K562 (cell line): ENCODE measurements around the gene SELENOW. TPM values are rescaled to one million over a fixed set of nuclear protein-coding genes. Genes with fewer than 3 reads are reported as not detected.

ENCODE experiments used
- CHD4 ChIP-seq: fragments of 200-600 bp; sonication (generic); IDR thresholded peaks from 3 replicates; pipeline ENCODE4 v1.6.1; 2012; ENCODE audit warnings: low read depth, mild to moderate bottlenecking, mixed read lengths, low read length, inconsistent platforms; ENCODE audit not compliant: insufficient read depth, insufficient replicate concordance, poor library complexity, severe bottlenecking
- E2F8 ChIP-seq: fragments of 450-650 bp; IDR thresholded peaks from 2 replicates; pipeline ENCODE4 v1.7.1; 2018; ENCODE audit warnings: mild to moderate bottlenecking, low read depth; ENCODE audit not compliant: partially characterized antibody
- ZNF407 ChIP-seq: fragments of 450-650 bp; IDR thresholded peaks from 2 replicates; pipeline ENCODE4 v1.6.1; 2016; ENCODE audit warnings: low read depth
- polyA plus RNA-seq, 8 experiments: library from polyadenylated mRNA; depleted of rRNA in 4 of 8; stranded (reverse) in 5 of 8; unstranded in 3 of 8; fragments of >200 nt; fragmentation: Nextera tagmentation in 2 of 8; fragmentation: Illumina TruSeq in 1 of 8; extraction: Ambion mirVana in 2 of 8; extraction: Trizol in 1 of 8; gene quantifications; 2 replicates each; pipeline versions ENCODE4 v1.2.1 to v1.2.3, GENCODE V29; 2011 to 2014; ENCODE audit warnings: inconsistent platforms in 1 of 8, missing spikeins in 1 of 8
- total RNA-seq, 7 experiments: library from RNA; depleted of rRNA in 6 of 7; stranded (reverse); fragments of >200 nt in 6 of 7; fragmentation: Illumina TruSeq in 2 of 7; extraction: Trizol in 2 of 7; gene quantifications; 2 replicates each; pipeline versions ENCODE4 v1.2.1 to v1.2.3, GENCODE V29; 2011 to 2021; ENCODE audit warnings: low replicate concordance in 1 of 7

SELENOW gene
- total and polyA plus RNA-seq, 9 of the 15 experiments (the other 6 are each of a cell fraction or from before 2014, with no cell fraction given) = 91.9 to 279 (median 156) TPM

GRCh38 chr19:47768604-47769003, 9.9 kb upstream of the SELENOW start (continued):
- TF ChIP-seq ZNF407 (no peak), CHD4 (no peak), E2F8 (no peak)
